Tibial nerve (tissue), 4 donors: ENCODE results near the gene PGGHG. TPM values are rescaled to one million over a fixed set of nuclear protein-coding genes. Genes with fewer than 3 reads are reported as not detected.

ENCODE experiments used
- DNase-seq, 2 donors: peaks; one replicate each; pipeline ENCODE4 v3.0.0-alpha.2; 2019; ENCODE audit warnings: low spot score in 2 of 2
- H3K27ac ChIP-seq, 4 donors: fragments of 200-600 bp; sonication (generic) in 3 of 4; one replicate each; pipeline ENCODE4 v1.5.1; 2017 to 2019; ENCODE audit warnings: mild to moderate bottlenecking in 1 of 4
- H3K27me3 ChIP-seq, 2 donors: fragments of 200-600 bp; sonication (generic) in 1 of 2; one replicate each; pipeline versions ENCODE4 v1.5.1 to v1.6.0; 2017 to 2019
- H3K36me3 ChIP-seq, 3 donors: fragments of 200-600 bp; sonication (generic); one replicate each; pipeline ENCODE4 v1.5.1; 2018 to 2019
- H3K4me1 ChIP-seq, 4 donors: fragments of 200-600 bp; sonication (generic) in 3 of 4; one replicate each; pipeline ENCODE4 v1.5.1; 2017 to 2019
- H3K4me3 ChIP-seq, 4 donors: fragments of 200-600 bp; sonication (generic) in 3 of 4; one replicate each; pipeline ENCODE4 v1.5.1; 2017 to 2019; ENCODE audit warnings: mild to moderate bottlenecking in 1 of 4, moderate library complexity in 1 of 4
- H3K9me3 ChIP-seq, 4 donors: fragments of 200-600 bp; sonication (generic) in 3 of 4; one replicate each; pipeline ENCODE4 v1.5.1; 2017 to 2019
- CTCF ChIP-seq, 5 experiments: fragments of 200-600 bp in 3 of 5; fragments of 450-650 bp in 2 of 5; sonication (generic) in 3 of 5; IDR thresholded peaks; one replicate each; pipeline ENCODE4 v1.5.1; 2016 to 2019; ENCODE audit warnings: antibody characterized with exemption in 5 of 5, mild to moderate bottlenecking in 3 of 5, moderate library complexity in 2 of 5
- EP300 ChIP-seq, 2 donors: sonication (generic); formaldehyde crosslinking; IDR thresholded peaks; one replicate each; pipeline ENCODE4 v1.6.1; 2017; ENCODE audit warnings: antibody characterized with exemption in 2 of 2, mild to moderate bottlenecking in 1 of 2
- POLR2A ChIP-seq, 2 donors: fragments of 450-650 bp; IDR thresholded peaks; one replicate each; pipeline ENCODE4 v1.6.1; 2017; ENCODE audit warnings: antibody characterized with exemption in 2 of 2, mild to moderate bottlenecking in 2 of 2, moderate library complexity in 2 of 2
- WGBS, 2 donors: methylation state at CpG; one replicate each; pipeline ENCODE4 v1.1.5; 2018; 5-methylcytosine and 5-hydroxymethylcytosine counted together
- total RNA-seq, 4 donors: library from RNA; depleted of rRNA; stranded (reverse); fragments of >200 nt; gene quantifications; one replicate each; pipeline ENCODE4 v1.1.0, GENCODE V29; 2016

Gene PGGHG
- 100 to 1,000 TPM in 1 of 4 donors, 10 to 100 TPM in 3; 43.7 to 166 (median 55.6) TPM for total RNA-seq

- peaks cover 0 to 22% (median 15%) of the 10 kb centered on the region in 4 donors for H3K4me1 ChIP-seq
- H3K9me3 ChIP-seq = no peaks in the 10 kb centered on the region
- H3K36me3 ChIP-seq = peaks cover 0 to 26% (median 0%) of the 10 kb centered on the region in 3 donors
- H3K27ac ChIP-seq = peak within 1 kb of the TSS; percentile 30 to 87 (median 82)
- peak within 1 kb of the TSS; percentile 53 to 90 (median 70) for H3K4me3 ChIP-seq
- WGBS, 2 donors = 1% methylated on average over 32 to 45 of the region's 112 CpGs
- no peak for TF ChIP-seq EP300 (IDR thresholded peaks at IDR 0.05)
- TF ChIP-seq POLR2A (IDR thresholded peaks at IDR 0.05) = no peak
- TF ChIP-seq CTCF (IDR thresholded peaks at IDR 0.05) = no peak
- H3K27me3 ChIP-seq = peaks cover 0 to 22% of the 10 kb centered on the region in 2 donors
- peak; percentile 43 for DNase-seq
Observed at GRCh38 chr11:288478-289397, at the start of gene PGGHG. TSS of gene PGGHG (plus strand) at chr11:289126. CDS start at chr11:289817, 691 bp downstream.

DNA sequence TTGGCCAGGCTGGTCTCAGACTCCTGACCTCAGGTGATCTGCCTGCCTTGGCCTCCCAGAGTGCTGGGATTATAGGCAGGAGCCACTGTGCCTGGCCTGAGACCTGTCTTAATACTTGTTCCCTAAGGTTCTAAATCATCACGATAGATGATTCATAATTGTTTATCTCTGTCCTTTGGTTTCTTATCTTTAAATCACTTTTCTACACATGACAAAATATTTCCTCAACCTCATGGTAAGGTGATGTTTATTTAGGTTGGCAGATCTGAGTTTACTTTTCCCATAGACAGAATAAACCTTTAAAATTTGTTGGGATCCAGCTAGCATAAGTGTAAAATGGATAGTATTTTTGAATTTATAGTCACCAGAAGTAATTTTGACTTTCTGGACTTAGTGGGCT is 48.6 kb upstream of the PGGHG start:
- TF ChIP-seq POLR2A (IDR thresholded peaks at IDR 0.05) (no peak), EP300 (IDR thresholded peaks at IDR 0.05) (no peak), CTCF (IDR thresholded peaks at IDR 0.05) (no peak)
- H3K27ac ChIP-seq = no peak overlapping the region
- no peaks in the 10 kb centered on the region for H3K27me3 ChIP-seq
- no peak overlapping the region for H3K4me3 ChIP-seq
- peaks cover 0 to 29% (median 14%) of the 10 kb centered on the region in 4 donors for H3K4me1 ChIP-seq
- no peaks in the 10 kb centered on the region for H3K9me3 ChIP-seq
- DNase-seq = no peak
- peaks cover 0 to 60% (median 3%) of the 10 kb centered on the region in 3 donors for H3K36me3 ChIP-seq
- 80 to 83% methylated on average over 1 of the region's 1 CpG for WGBS, 2 donors

GRCh38 chr11:241634-242033 is 47.3 kb upstream of the PGGHG start:
- Histone ChIP-seq H3K9me3 (no peaks in the 10 kb centered on the region), H3K36me3 (peaks cover 0 to 72% (median 12%) of the 10 kb centered on the region in 3 donors), H3K4me1 (peaks cover 0 to 25% (median 13%) of the 10 kb centered on the region in 4 donors), H3K27me3 (no peaks in the 10 kb centered on the region), H3K4me3 (no peak overlapping the region), H3K27ac (no peak overlapping the region)
- TF ChIP-seq CTCF (IDR thresholded peaks at IDR 0.05) (no peak), POLR2A (IDR thresholded peaks at IDR 0.05) (no peak), EP300 (IDR thresholded peaks at IDR 0.05) (no peak)
- DNase-seq = no peak
- 85 to 89% methylated on average over 5 of the region's 5 CpGs for WGBS, 2 donors

- Histone ChIP-seq H3K4me3 (no peak overlapping the region), H3K27me3 (no peaks in the 10 kb centered on the region), H3K9me3 (no peaks in the 10 kb centered on the region), H3K36me3 (peaks cover 0 to 97% (median 36%) of the 10 kb centered on the region in 3 donors), H3K27ac (no peak overlapping the region), H3K4me1 (peaks cover 0 to 3% (median 0%) of the 10 kb centered on the region in 4 donors)
- 93 to 97% methylated on average over 2 of the region's 2 CpGs for WGBS, 2 donors
- no peak for DNase-seq
- TF ChIP-seq CTCF (IDR thresholded peaks at IDR 0.05) = no peak
- TF ChIP-seq POLR2A (IDR thresholded peaks at IDR 0.05) = no peak
- TF ChIP-seq EP300 (IDR thresholded peaks at IDR 0.05) = no peak
Observed at GRCh38 chr11:244376-244775, 44.5 kb upstream of the PGGHG start.

DNA sequence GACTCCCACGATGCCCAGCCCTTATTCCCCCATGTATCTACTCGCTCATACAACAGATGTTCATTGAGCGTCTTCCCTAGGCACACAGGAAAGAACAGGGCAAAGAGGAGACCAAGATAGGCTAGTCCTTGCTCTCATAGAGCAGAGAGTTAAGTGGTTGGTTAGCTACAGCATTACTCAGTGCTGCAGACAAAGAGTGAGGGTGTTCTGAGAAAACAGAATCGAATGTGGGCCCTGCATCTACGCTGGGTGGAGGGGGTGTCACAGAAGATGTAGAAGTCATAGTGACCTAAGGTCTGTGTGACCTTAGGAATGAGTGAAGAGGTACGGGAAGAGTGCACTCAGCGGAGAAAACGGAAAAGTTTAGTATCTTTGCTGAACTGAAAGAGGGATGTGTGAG is 39.9 kb upstream of the PGGHG start:
- no peak for DNase-seq
- Histone ChIP-seq H3K27ac (no peak overlapping the region), H3K27me3 (no peaks in the 10 kb centered on the region), H3K4me3 (no peak overlapping the region), H3K4me1 (peaks cover 0 to 9% (median 0%) of the 10 kb centered on the region in 4 donors), H3K9me3 (no peaks in the 10 kb centered on the region), H3K36me3 (peaks cover 0 to 97% (median 47%) of the 10 kb centered on the region in 3 donors)
- WGBS, 2 donors = 76 to 81% methylated on average over 8 of the region's 8 CpGs
- TF ChIP-seq EP300 (IDR thresholded peaks at IDR 0.05) (no peak), CTCF (IDR thresholded peaks at IDR 0.05) (no peak), POLR2A (IDR thresholded peaks at IDR 0.05) (no peak)
